ENCODE results near the gene LRRC63. TPM values are rescaled to one million over a fixed set of nuclear protein-coding genes. Genes with fewer than 3 reads are reported as not detected.

Gene LRRC63
- total RNA-seq, 1 experiment from 2014 or later, result not detected

- no peak for TF ChIP-seq RAD21 (IDR thresholded peaks at IDR 0.05; ENCODE audit: low read depth)
- no peak for TF ChIP-seq POLR2AphosphoS5 (IDR thresholded peaks at IDR 0.05; ENCODE audit: low read depth, low read length)
- TF ChIP-seq ZNF274 (IDR thresholded peaks at IDR 0.05; ENCODE audit: low read depth, low read length), result no peak
- no peak for TF ChIP-seq CBX3 (IDR thresholded peaks at IDR 0.05; ENCODE audit: low read depth)
- TF ChIP-seq EGR1 (IDR thresholded peaks at IDR 0.05; ENCODE audit: low read depth), result no peak
Observed at GRCh38 chr13:46172531-46172991, 39.2 kb upstream of the LRRC63 start (continued).

GRCh38 chr13:46173656-46174055 is 38.1 kb upstream of the LRRC63 start:
- H3K9me2 ChIP-seq (ENCODE audit: insufficient read depth), result no peaks in the 10 kb centered on the region
- TF ChIP-seq EZH2phosphoT487 (IDR thresholded peaks at IDR 0.05; ENCODE audit: borderline replicate concordance) (no peak), EZH2 (IDR thresholded peaks at IDR 0.05) (no peak), CEBPB (IDR thresholded peaks at IDR 0.05; ENCODE audit: low read depth) (no peak), SIN3A (IDR thresholded peaks at IDR 0.05; ENCODE audit: low read depth) (no peak), CBX3 (IDR thresholded peaks at IDR 0.05; ENCODE audit: low read depth) (no peak), RAD21 (IDR thresholded peaks at IDR 0.05; ENCODE audit: low read depth) (no peak), REST (IDR thresholded peaks at IDR 0.05; ENCODE audit: low read depth) (no peak), ZFX (IDR thresholded peaks at IDR 0.05) (no peak), YY1 (IDR thresholded peaks at IDR 0.05; ENCODE audit: extremely low read depth, insufficient replicate concordance, low read depth, low read length) (no peak), MAX (IDR thresholded peaks at IDR 0.05) (no peak), POLR2AphosphoS5 (IDR thresholded peaks at IDR 0.05; ENCODE audit: low read depth, low read length) (no peak), JUND (IDR thresholded peaks at IDR 0.05) (no peak), SRF (IDR thresholded peaks at IDR 0.05; ENCODE audit: low read depth) (no peak), TCF7L2 (IDR thresholded peaks at IDR 0.05; ENCODE audit: borderline replicate concordance, extremely low read depth, insufficient read depth, insufficient read length) (no peak), EGR1 (IDR thresholded peaks at IDR 0.05; ENCODE audit: low read depth) (no peak), POLR2A (IDR thresholded peaks at IDR 0.05; ENCODE audit: borderline replicate concordance, extremely low read depth, insufficient read depth, insufficient read length) (no peak), FOSL1 (IDR thresholded peaks at IDR 0.05; ENCODE audit: low read depth) (no peak)
- TF ChIP-seq, protein P1, sequence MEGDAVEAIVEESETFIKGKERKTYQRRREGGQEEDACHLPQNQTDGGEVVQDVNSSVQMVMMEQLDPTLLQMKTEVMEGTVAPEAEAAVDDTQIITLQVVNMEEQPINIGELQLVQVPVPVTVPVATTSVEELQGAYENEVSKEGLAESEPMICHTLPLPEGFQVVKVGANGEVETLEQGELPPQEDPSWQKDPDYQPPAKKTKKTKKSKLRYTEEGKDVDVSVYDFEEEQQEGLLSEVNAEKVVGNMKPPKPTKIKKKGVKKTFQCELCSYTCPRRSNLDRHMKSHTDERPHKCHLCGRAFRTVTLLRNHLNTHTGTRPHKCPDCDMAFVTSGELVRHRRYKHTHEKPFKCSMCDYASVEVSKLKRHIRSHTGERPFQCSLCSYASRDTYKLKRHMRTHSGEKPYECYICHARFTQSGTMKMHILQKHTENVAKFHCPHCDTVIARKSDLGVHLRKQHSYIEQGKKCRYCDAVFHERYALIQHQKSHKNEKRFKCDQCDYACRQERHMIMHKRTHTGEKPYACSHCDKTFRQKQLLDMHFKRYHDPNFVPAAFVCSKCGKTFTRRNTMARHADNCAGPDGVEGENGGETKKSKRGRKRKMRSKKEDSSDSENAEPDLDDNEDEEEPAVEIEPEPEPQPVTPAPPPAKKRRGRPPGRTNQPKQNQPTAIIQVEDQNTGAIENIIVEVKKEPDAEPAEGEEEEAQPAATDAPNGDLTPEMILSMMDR (IDR thresholded peaks at IDR 0.05 in 2 of 3, conservative IDR thresholded peaks at IDR 0.05 in 1 of 3; ENCODE audit: borderline replicate concordance in 1 of 3, insufficient read depth in 1 of 3, low read depth in 2 of 3, low read length in 2 of 3), result no peak

More at GRCh38 chr13:46173656-46174055, 38.1 kb upstream of the LRRC63 start:
- Histone ChIP-seq H4K20me1 (ENCODE audit: insufficient read depth) (no peaks in the 10 kb centered on the region), H3K36me3 (ENCODE audit: control insufficient read depth in 1 of 2, insufficient read depth in 2 of 2, low read length in 2 of 2) (no peaks in the 10 kb centered on the region), H3K27ac (ENCODE audit: low read depth, low read length) (no peak overlapping the region), H3K4me3 (replicated peaks in 1 of 2; ENCODE audit: low read depth in 1 of 2, low read length in 2 of 2) (no peak overlapping the region), H3K4me1 (ENCODE audit: control insufficient read depth in 1 of 2, insufficient read depth in 2 of 2, low read length in 2 of 2) (0 out of 4 replicates have a peak, but pooled peaks cover 0 to 3% of the 10 kb centered on the region in 2 experiments), H3K79me2 (ENCODE audit: insufficient read depth, low read length) (no peaks in the 10 kb centered on the region), H3K9ac (ENCODE audit: low read length) (no peak overlapping the region), H3K9me3 (ENCODE audit: control insufficient read depth in 1 of 2, insufficient read depth in 1 of 2, low read depth in 1 of 2, low read length in 2 of 2) (no peaks in the 10 kb centered on the region), H2AFZ (ENCODE audit: low read depth, low read length, poor library complexity, severe bottlenecking) (no peak overlapping the region), H3K27me3 (ENCODE audit: insufficient read depth, low read length) (peaks cover 9% of the 10 kb centered on the region; the same call in 1 of the 2 replicates), H3K4me2 (ENCODE audit: low read length) (no peak overlapping the region)
- CTCF ChIA-PET, result no interaction called here
- intact Hi-C loops (cut with micrococcal nuclease), result no loop called here
- DNase-seq (ENCODE audit: low read depth, low spot score) (no peak), ATAC-seq (no peak)
- POLR2A ChIA-PET, result no interaction called here
- BruUV-seq (replicated peaks), result no TSS peak
- RAD21 ChIA-PET (ENCODE audit: low non-redundant PET in 1 of 2, low total read pairs in 2 of 2, uncharacterized antibody in 2 of 2, unreplicated experiment in 2 of 2), result no interaction called here

All from HCT116 (cell line).